ENCODE measurements around the gene PSMD12.

PSMD12 gene

DNA sequence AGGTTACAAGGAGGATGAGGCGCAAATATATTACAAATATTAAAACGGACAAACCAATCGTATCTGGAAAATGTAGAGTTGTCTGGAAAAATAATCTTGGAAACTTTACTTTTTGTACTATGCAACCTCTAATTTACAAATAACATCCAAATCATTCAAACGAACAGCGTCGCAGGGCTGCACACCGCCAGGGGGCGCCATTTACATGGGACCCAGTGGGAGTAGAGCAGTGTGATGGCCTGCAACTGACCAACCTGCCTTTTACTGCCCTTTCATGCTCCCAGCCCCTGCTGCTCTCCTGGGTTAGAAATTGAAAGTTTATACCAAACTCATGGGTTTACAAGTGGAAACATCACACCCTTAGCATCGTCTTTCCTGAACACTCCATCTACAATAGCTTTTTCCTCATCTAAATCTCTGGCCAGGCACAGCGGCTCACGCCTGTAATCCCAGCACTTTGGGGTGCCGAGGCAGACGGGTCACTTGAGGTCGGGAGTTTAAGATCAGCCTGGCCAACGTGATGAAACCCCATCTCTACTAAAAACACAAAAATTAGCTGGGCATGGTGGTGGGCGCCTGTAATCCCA lies 20.7 kb upstream of the PSMD12 start:
- ATAC-seq = no peak
- DNase-seq = peak; percentile 86

- ATAC-seq (no peak), DNase-seq (no peak)
These were observed 19.0 kb upstream of the PSMD12 start for GRCh38 chr17:67385122-67385988.

- ATAC-seq (no peak), DNase-seq (no peak)
These were observed 15.5 kb upstream of the PSMD12 start for GRCh38 chr17:67381929-67382257.

- DNase-seq (no peak), ATAC-seq (no peak)
These were observed 12.9 kb upstream of the PSMD12 start for GRCh38 chr17:67379251-67379630.

DNA sequence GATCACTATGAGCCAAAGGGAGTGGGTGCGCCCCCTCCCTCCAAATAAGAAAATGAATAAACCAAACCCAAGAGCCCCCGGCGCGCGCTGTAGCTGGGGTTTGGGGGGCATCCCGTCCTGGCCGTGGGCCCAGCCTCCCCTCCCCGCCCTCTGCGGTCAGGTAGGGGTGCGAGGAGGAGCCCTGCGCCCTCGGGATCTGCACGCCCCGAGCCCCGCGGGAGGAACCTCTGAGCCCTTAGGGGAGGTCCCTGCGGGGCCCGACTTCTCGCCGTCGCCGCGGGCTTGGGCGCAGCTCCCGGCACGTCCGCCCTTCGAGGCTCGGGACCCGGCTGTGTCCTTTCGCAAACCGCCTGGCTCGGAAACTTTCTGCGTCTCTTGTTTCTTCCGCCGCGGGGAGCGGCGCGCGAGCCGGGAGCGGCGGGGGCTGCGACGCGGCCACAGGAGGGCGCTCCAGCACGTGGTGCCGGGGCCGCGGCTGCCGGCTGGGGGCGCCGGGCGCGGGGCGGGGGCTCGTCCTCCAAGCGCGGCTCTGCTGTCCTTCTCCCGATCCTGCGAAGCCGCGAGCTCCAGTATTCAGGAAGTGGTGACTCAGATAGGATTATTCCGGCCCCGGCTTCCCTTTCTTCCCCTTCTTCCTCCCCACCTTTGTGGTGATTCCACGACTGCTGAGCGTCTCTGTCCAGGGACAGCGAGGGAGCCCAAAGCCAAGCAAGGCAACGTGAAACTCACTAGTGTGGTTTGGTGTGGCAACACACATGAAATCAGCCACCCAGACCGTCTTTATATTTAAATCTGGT lies 12.3 kb upstream of the PSMD12 start:
- ATAC-seq (peak; percentile 53), DNase-seq (peak; percentile 87)

DNA sequence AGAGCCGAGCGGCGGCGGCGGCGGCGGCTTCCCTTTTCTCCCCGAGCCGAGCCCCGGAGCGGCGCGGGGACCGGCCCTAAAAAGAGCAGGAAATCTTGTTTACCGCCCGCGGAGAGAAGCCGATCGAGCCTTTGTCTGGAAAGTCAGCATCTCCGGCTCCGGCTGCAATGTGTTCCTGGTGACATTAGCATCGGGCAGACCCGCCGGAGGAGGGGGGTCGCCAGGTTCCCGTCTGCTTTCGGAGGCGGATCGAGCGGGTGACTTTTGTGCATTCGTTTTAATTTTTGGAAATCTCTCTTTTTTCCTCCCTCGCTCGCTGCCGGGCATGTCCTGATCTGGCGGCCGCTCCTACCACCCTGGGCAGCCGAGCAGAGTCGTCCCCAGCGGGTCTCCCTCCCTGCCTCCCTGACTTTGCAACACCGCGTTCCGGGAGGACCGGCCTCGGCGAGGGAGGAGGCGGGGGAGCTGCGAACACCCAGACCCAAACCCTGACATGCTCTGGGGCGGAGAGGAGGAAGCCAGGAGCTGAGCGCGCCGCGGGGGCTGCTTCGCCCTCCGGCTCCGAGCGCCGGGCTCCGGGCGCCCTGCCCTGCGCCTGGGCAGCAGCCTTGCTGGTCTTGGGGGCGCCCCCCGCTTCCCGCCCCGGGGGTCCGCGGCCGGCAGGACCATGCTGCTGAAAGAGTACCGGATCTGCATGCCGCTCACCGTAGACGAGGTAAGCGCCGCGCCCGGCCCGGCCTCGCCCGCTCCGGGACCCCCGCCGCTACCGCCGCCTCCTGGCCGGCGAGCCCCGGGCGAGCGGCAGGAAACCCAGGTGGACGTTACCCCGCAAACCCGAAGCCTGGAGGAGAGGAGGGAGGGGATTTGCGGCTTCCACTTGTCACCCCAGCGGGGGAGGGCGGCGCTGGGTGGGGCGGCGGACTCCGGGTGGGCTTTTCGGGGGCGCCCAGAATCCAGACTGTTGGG lies 11.4 kb upstream of the PSMD12 start:
- ATAC-seq = peak; percentile 15

GRCh38 chr17:67376737-67377487 lies 10.5 kb upstream of the PSMD12 start, which contains the start of gene PITPNC1:
TSS of gene PITPNC1 (plus strand) at chr17:67377281.
- ATAC-seq = peak; percentile 79
- peak; percentile 91 for DNase-seq

More for the DNA sequence above, 11.4 kb upstream of the PSMD12 start:
- DNase-seq = peak; percentile 69

GRCh38 chr17:67376415-67376736 lies 10.0 kb upstream of the PSMD12 start:
- no peak for DNase-seq

DNA sequence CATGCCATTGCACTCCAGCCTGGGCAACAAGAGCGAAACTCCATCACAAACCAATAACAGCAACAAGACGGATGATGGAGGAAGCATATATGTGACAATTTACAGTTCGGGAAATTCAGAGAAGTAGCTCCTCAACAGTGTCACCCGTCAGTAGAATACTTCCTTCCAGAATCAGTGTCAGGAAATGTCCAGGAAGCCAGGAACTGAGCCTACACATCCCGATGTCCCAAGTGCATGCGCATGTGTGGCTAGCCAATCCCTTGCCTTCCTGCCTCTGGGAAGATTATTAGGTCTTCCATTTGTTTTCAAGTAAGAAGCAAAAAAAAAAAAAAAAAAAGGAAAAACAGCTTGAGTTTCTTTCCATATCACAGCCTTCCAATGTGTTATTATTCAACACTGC lies 9.3 kb upstream of the PSMD12 start:
- no peak for DNase-seq
- no peak for ATAC-seq

More at GRCh38 chr17:67376415-67376736, 10.0 kb upstream of the PSMD12 start:
- no peak for ATAC-seq

DNA sequence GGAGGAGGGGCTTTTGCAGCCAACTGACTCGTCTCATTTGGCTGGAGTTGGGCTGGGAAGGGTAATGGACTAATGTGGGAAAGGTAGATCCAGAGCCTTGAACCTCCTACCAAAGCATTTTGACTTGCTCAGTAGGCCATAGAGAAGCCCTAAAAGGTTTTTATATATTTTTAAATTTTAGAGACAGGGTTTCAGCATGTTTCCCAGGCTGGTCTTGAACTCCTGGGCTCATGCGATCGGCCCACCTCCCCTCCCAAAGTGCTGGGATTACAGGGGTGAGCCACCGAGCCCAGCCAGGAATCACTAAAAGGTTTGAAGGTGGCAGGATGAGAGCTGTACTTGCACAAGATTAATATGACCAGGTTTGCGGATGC lies 8.7 kb upstream of the PSMD12 start:
- DNase-seq = no peak

DNA sequence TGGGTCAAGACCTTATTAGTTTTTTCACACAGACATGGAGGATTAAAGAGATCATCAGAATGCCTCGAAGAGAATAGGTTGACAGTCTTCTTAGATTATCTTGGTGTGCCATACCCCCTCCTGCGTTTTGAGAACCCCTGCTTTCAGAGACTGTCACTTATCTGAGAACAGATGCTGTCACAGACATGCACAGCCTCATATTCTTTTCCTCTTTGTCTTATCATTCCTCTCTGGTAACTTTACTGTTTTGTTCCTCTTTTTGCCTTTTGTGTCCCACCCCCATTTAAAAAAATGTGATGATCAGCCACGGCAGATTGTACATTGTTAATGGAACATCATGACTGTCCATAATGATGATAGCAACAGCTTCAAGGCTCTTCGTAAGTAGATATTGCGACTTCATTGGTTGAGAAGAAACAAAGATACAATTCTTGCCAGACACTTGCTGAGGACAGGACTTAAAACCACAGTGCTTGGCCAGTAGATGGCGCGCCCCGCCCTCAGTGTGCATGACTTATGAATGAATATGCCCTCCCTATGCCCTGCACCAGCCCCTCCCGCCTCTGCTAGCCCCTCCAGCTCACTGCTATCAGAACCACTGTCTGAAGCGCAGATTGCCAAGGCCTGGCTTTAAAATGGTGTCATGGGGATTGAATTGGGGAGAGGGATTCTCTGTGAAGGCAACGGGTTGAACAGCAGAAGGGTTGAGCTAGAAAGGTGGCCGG lies 8.1 kb upstream of the PSMD12 start:
- DNase-seq = peak; percentile 91

More for the DNA sequence above, 8.7 kb upstream of the PSMD12 start:
- ATAC-seq = no peak

GRCh38 chr17:67372751-67373150 lies 6.4 kb upstream of the PSMD12 start:
- DNase-seq (no peak), ATAC-seq (no peak)

More for the DNA sequence above, 8.1 kb upstream of the PSMD12 start:
- peak; percentile 52 for ATAC-seq

GRCh38 chr17:67369676-67370075 lies 3.3 kb upstream of the PSMD12 start:
- DNase-seq (no peak), ATAC-seq (no peak)

- ATAC-seq = peak; percentile 76
- peak; percentile 25 for DNase-seq
These were observed 612 bp downstream of the PSMD12 start for GRCh38 chr17:67365738-67366192.

- ATAC-seq (no peak), DNase-seq (no peak)
These were observed 1.3 kb downstream of the PSMD12 start for GRCh38 chr17:67364847-67365737.

DNA sequence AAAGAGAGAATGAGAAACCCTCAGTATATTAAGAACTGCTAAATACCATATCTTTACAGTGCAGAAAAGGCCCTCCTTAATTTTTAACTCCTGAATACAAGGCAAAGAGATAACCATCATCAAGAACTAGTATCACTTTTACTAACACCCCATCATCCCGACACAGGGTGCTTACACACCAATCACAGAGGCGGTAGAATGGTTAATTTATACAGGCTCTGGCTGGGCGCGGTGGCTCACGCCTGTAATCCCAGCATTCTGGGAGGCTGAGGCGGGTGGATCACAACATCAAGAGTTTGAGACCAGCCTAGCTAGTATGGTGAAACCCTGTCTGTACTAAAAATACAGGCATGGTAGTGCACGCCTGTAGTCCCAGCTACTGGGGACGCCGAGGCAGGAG lies 4.2 kb downstream of the PSMD12 start:
- no peak for DNase-seq
- ATAC-seq = no peak

GRCh38 chr17:67360880-67361279 lies 5.5 kb downstream of the PSMD12 start:
- no peak for ATAC-seq

DNA sequence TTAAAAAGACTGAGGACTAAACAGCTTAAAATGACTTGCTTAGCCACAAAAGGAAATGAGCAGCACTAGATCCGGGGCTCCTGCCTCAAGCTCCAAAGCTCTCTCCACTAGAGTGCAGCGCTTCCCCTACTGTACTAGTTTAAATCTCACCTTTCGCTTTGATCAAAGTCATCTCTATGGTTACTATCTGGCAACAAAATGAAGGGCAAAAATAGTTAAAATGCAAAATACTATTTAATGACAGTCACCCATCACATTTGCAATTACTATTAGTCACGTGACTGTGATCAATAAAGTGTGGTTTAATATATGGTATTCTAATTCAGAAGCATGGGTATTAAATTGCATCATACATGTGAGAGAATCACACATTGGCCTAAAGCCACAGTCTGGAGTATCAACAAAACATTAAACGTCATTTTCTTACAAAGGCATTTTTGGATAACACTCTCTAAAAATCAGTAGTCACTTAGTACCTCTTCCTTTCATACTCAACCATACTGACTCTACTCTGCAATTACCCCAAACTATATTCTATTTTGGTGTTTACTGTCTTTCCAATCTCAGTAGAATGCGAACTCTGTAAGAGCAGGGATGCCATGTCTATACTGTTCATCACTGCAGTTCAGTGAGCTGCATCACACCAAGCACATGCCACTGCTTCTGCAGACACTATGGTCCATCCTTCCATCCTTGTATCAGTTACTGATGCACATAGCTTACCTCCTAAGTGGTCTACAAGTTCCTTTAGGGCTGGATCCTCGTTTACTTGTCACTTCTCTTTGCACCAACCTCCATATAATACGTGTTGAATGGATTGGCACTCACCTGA lies 6.2 kb downstream of the PSMD12 start:
- ATAC-seq (peak; percentile 71), DNase-seq (peak; percentile 37)

More at GRCh38 chr17:67360880-67361279, 5.5 kb downstream of the PSMD12 start:
- DNase-seq = no peak

Measured in stimulated activated naive CD8-positive, alpha-beta T cell treated with anti-CD3 and anti-CD28 coated beads, Interleukin-15, Interleukin-2, amounts not matched to agents 100 U/mL and 50 U/mL, for 24 hours (primary cell).